Progenitor cell of endocrine pancreas (in vitro differentiated cells): ENCODE measurements around the gene NOX3. TPM values are rescaled to one million over a fixed set of nuclear protein-coding genes. Genes with fewer than 3 reads are reported as not detected.

ENCODE experiments used
- DNase-seq: peaks from one replicate; pipeline ENCODE4 v3.0.0; 2021; ENCODE audit warnings: low spot score; ENCODE audit not compliant: unreplicated experiment
- H3K27ac Mint-ChIP-seq: 2 replicates; pipeline ENCODE4 v1.8.0; 2021; ENCODE audit warnings: mild to moderate bottlenecking, moderate library complexity, mixed read lengths
- H3K27me3 Mint-ChIP-seq: 2 replicates; pipeline ENCODE4 v1.8.0; 2021; ENCODE audit warnings: mixed read lengths
- H3K36me3 Mint-ChIP-seq: 2 replicates; pipeline ENCODE4 v1.8.0; 2022; ENCODE audit warnings: mixed read lengths; ENCODE audit not compliant: insufficient read depth
- H3K4me1 Mint-ChIP-seq: 2 replicates; pipeline ENCODE4 v1.8.0; 2021; ENCODE audit warnings: low read depth, mixed read lengths
- H3K4me3 Mint-ChIP-seq: 2 replicates; pipeline ENCODE4 v1.8.0; 2021; ENCODE audit warnings: low read depth, mild to moderate bottlenecking, moderate library complexity, mixed read lengths
- H3K9me3 Mint-ChIP-seq: 2 replicates; pipeline ENCODE4 v1.8.0; 2021; ENCODE audit warnings: low read depth, mixed read lengths
- total RNA-seq: library from RNA; stranded (reverse); gene quantifications from 2 replicates; pipeline ENCODE4 v1.2.1, GENCODE V29; 2021
- TF ChIP-seq, protein P1 (sequence below): fragments of 200-600 bp; sonication (generic); IDR thresholded peaks from one replicate; pipeline ENCODE4 v1.5.0; 2021; ENCODE audit warnings: antibody characterized with exemption, mild to moderate bottlenecking; ENCODE audit not compliant: unreplicated experiment

Gene NOX3
- total RNA-seq, 1 donor from 2014 or later, result not detected

DNA sequence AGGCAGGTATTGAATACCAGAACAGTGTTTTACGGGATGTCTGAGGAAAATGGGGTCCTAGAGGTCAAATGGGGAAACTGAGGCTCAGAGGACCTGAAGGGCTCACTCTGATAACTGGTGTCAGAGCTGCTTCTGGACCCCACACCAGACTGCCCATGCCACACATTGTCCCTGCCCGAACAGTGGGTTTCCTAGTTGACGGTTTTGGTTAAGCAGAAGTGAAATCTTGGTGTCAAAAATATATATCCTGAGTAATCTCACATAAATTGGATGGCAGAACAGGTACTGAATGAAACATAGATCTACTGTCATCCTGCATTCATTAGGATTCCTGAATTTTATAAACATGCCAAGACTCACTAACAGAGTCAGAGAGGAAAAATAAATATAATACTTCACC is 16.3 kb downstream of the NOX3 start:
- no peak for DNase-seq
- Mint-ChIP-seq H3K27ac (no peak overlapping the region), H3K4me3 (no peak overlapping the region), H3K27me3 (no peaks in the 10 kb centered on the region), H3K36me3 (no peaks in the 10 kb centered on the region), H3K9me3 (no peaks in the 10 kb centered on the region), H3K4me1 (peaks cover 4% of the 10 kb centered on the region)
- TF ChIP-seq, protein P1, sequence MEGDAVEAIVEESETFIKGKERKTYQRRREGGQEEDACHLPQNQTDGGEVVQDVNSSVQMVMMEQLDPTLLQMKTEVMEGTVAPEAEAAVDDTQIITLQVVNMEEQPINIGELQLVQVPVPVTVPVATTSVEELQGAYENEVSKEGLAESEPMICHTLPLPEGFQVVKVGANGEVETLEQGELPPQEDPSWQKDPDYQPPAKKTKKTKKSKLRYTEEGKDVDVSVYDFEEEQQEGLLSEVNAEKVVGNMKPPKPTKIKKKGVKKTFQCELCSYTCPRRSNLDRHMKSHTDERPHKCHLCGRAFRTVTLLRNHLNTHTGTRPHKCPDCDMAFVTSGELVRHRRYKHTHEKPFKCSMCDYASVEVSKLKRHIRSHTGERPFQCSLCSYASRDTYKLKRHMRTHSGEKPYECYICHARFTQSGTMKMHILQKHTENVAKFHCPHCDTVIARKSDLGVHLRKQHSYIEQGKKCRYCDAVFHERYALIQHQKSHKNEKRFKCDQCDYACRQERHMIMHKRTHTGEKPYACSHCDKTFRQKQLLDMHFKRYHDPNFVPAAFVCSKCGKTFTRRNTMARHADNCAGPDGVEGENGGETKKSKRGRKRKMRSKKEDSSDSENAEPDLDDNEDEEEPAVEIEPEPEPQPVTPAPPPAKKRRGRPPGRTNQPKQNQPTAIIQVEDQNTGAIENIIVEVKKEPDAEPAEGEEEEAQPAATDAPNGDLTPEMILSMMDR, result no peak

- H3K4me1 Mint-ChIP-seq, result peaks cover 4% of the 10 kb centered on the region
- TF ChIP-seq, protein P1, result no peak
Measured at GRCh38 chr6:155436981-155437749, 18.5 kb downstream of the NOX3 start.

DNA sequence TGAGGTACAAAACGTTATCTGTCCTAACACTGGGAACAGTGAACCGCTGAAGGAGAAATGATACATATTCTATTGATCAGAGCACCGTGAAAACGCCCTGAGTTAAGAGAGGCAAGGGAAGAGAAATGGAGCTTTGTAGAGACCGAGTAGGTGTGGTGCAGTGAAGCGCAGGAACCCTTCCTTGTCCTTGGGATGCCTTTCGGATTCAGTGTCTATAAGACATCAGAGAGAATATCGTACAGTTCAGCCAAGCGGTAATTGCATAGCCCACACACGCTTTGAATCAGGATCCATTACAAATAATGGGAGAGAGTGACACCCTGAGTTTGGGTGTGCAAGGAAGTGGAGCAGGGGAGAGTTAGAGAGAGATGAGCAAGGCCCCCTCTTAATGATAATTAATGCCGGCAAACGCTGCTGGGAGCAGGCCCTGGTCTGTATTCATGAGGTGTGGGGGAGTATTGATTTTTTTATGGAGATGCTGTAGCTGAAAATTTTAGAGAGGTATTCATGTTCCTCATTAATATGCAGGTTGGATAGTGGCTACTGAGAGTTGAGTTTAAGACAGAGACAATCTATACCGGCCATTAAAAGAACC is 20.7 kb downstream of the NOX3 start:
- H3K4me1 Mint-ChIP-seq, result no peaks in the 10 kb centered on the region
- H3K9me3 Mint-ChIP-seq, result no peaks in the 10 kb centered on the region
- no peak overlapping the region for H3K27ac Mint-ChIP-seq
- TF ChIP-seq, protein P1, result no peak
- H3K36me3 Mint-ChIP-seq, result no peaks in the 10 kb centered on the region
- no peak overlapping the region for H3K4me3 Mint-ChIP-seq
- H3K27me3 Mint-ChIP-seq, result no peaks in the 10 kb centered on the region
- DNase-seq, result no peak

More at GRCh38 chr6:155436981-155437749, 18.5 kb downstream of the NOX3 start:
- no peak for DNase-seq
- H3K9me3 Mint-ChIP-seq, result no peaks in the 10 kb centered on the region
- H3K36me3 Mint-ChIP-seq, result no peaks in the 10 kb centered on the region
- no peaks in the 10 kb centered on the region for H3K27me3 Mint-ChIP-seq
- no peak overlapping the region for H3K27ac Mint-ChIP-seq
- no peak overlapping the region for H3K4me3 Mint-ChIP-seq

- TF ChIP-seq, protein P1, result no peak
- Mint-ChIP-seq H3K36me3 (no peaks in the 10 kb centered on the region), H3K4me3 (no peak overlapping the region), H3K27ac (no peak overlapping the region), H3K27me3 (no peaks in the 10 kb centered on the region), H3K4me1 (no peaks in the 10 kb centered on the region), H3K9me3 (no peaks in the 10 kb centered on the region)
- DNase-seq, result no peak
Measured at GRCh38 chr6:155434096-155434495, 21.5 kb downstream of the NOX3 start.

DNA sequence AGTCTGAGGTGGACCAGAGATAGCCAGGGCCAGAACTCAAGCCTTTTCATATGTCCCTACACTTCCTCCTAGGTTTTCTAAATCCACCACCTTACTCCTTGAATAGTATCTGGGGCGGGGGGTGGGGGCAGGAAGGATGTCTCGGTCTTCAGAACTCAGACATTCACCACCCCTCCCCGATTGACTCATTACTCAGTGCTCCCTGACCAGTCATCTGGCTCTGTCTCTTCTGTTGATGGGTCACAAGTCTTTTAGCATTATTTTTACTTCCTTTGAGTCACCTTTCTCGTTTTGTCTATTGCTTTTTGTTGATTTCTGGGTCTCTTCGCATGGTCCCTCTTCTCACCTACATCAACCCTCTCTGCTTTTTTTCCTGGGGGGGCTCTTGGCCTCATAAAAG is 23.3 kb downstream of the NOX3 start:
- Mint-ChIP-seq H3K9me3 (no peaks in the 10 kb centered on the region), H3K27me3 (no peaks in the 10 kb centered on the region), H3K27ac (no peak overlapping the region), H3K36me3 (no peaks in the 10 kb centered on the region), H3K4me3 (no peak overlapping the region), H3K4me1 (no peaks in the 10 kb centered on the region)
- DNase-seq, result no peak
- TF ChIP-seq, protein P1, result no peak
